NCI-H1048 (cell line): ENCODE measurements around the gene XRCC1.
"Not testable (repeated sequence)": the region's sequence is repeated elsewhere in the genome, so short reads cannot be mapped to it uniquely, and the experiment has no call there.

Source experiments
- DNase-seq: peaks from one replicate; lab custom pipeline; 2025; lab: John Stamatoyannopoulos, UW

Gene XRCC1

GRCh38 chr19:43545981-43546380, 29.3 kb downstream of the XRCC1 start:
- DNase-seq: no peak

DNA sequence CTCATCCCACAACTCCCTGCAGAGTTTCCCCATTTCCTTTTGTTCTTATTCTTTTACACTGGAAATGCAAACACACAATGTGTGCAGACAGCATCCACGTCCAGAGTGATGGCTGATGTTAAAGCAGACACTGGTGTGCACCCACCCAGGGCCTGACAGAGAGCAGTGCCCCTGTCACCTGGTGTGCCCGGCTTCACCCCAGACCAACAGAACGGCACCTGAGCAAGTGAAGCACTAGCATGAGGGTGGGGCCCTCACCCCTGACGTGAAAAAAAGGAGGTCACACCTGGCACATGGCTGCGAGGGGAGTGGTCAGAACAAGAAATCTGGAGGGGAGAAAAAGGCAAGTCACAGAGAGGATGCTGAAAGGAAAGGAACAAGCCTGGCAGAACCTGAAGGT, 30.1 kb downstream of the XRCC1 start:
- DNase-seq: no peak

- no peak for DNase-seq
Observed at GRCh38 chr19:43544077-43544476, 31.2 kb downstream of the XRCC1 start.

DNA sequence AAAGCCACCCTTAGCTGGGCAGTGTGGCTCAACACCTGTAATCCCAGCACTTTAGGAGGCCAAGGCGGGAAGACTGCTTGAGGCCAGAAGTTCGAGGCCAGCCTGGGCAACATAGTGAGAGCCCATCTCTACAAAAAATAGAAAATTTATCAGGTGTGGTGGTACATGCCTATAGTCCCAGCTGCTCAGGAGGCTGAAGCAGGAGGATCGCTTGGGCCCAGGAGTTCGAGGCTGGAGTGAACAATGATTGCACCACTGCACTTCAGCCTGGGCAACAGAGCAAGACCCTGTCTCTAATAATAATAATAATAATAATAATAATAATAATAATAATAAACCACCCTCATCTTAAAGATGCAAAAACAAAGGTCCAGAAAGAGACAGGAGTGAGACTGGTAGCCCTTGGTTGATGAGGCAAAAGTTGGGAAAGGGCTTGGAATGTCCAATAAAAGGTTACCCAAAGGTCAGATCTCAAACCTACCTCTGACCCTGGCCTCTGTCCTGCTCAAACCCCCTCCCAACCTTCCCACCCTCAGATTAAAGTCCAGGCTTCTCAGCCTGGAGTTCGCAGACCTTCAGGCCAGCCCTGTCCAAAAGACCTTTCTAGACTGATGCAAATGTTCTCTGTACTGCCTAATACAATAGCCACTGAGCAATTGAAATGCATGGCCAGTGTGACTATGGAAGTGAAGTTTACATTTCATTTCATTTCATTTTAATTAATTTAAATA, 33.2 kb downstream of the XRCC1 start:
- DNase-seq: no peak

DNA sequence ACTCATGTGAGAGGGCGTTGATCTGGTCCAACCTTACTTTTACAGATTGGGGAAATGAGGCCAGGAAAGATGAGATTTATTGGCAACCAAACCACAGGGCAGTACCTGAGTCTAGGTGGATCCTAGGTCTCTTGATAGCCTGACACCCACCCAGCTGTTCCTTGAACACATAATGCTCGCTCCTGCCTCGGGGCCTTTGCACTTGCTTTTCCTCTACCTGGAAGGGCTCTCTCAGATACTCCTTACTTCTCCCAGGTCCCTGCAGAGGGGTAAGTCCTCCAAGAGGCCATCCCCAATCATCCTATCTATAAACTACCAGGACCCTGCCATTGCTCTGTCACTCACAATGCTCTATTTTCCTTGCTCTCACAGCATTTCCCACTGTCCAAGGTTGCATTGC, 34.9 kb downstream of the XRCC1 start:
- no peak for DNase-seq

GRCh38 chr19:43538922-43539321, 36.4 kb downstream of the XRCC1 start:
- no peak for DNase-seq

GRCh38 chr19:43534816-43535761, 40.2 kb downstream of the XRCC1 start:
- no peak for DNase-seq

- DNase-seq: no peak
Observed at GRCh38 chr19:43534305-43534815, 41.0 kb downstream of the XRCC1 start.

GRCh38 chr19:43533546-43534304, 41.6 kb downstream of the XRCC1 start:
- peak; percentile 100 for DNase-seq

GRCh38 chr19:43532962-43533545, 42.3 kb downstream of the XRCC1 start, which contains the start of gene ZNF575:
Gene ZNF575, plus strand, starts transcription at chr19:43533188. Its CDS starts 1,235 bp downstream, at chr19:43534423.
- peak; percentile 73 for DNase-seq

GRCh38 chr19:43532571-43532961, 42.8 kb downstream of the XRCC1 start:
- no peak for DNase-seq

DNA sequence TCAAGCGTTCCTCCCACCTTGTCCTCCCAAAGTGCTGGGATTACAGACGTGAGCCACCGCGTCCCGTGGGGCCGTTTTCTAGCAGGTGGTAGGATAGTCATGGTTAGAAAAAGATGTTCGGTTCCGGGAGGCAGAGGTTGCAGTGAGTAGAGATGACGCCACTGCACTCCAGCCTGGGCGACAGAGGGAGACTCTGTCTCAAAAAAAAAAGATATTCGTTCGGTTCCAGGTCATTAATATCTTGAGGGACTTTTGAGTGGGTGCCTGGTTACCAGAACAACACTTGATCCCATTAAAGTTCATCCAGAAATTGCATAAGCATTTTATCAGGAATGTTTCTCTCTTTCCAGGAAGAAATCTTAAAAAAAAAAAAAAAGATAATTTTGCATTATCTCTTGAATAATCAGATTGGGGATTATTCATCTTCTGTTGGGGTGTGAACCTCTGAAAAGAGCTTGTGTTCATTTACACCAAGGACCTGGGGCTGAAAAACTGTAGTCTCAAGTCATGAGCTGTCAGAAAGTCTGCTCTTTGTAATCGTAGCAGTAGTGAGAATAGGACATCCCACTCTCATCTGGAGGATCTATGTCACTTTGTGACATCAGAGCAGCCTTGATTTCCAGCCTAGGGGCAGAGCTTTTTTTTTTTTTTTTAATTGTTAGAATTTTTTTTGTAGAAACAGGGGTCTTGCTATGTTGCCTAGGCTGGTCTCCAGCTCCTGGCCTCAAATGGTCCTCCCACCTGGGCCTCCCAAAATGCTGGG, 47.3 kb downstream of the XRCC1 start:
- DNase-seq: no peak

DNA sequence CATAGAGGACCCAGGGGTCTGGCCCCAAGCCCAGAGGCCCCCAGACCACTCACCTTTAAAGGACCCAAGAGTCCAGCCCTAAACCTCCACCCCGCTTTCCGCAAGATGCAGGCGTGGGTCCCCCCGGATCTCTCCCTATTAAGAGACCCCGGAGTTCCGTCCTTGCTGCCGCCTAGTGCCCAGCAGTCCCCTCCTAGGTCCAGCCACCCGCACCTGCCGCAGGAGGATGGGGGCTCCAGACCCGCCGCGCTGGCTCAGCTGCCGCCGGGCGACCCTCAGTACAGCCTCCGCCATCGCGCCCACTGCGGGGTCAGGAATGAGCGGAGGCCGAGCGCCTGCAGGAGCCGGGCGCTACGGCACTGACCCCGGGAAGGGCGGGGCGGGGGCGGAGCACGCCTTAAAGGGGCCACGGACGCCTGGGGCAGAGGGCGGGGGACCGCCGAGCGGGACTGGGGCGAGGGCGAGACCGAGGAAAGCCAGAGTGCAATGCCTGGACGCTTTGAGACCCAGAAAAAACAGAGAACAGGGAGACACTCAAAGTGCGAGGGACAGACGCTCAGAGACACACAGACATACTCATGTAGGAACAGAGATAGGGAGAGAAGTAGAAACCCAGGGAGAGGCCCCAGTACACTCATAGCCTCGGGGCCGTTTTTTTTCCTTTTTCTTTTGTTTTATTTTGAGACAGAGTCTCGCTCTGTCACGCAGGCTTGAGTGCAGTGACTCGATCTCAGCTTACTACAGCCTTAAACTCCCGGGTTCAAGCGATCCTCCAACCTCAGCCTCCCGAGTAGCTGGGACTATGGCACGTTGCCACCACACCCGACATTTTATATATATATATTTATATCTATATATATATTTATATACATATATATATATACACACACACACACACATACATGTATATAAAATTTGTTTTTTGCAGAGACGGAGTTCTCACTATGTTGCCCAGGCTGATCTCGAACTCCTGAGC, 48.2 kb downstream of the XRCC1 start, which contains the start of gene ETHE1:
Gene ETHE1, minus strand, starts transcription at position 318 of the 976 bp plus-strand sequence. Its CDS starts 24 bp downstream, at position 294.
- peak; percentile 10 for DNase-seq

- no peak for DNase-seq
Observed at GRCh38 chr19:43525836-43526771, 49.2 kb downstream of the XRCC1 start.

GRCh38 chr19:43524922-43525835, 50.1 kb downstream of the XRCC1 start:
- no peak for DNase-seq

- DNase-seq: not testable (repeated sequence)
Observed at GRCh38 chr19:43523696-43524095, 51.6 kb downstream of the XRCC1 start.

DNA sequence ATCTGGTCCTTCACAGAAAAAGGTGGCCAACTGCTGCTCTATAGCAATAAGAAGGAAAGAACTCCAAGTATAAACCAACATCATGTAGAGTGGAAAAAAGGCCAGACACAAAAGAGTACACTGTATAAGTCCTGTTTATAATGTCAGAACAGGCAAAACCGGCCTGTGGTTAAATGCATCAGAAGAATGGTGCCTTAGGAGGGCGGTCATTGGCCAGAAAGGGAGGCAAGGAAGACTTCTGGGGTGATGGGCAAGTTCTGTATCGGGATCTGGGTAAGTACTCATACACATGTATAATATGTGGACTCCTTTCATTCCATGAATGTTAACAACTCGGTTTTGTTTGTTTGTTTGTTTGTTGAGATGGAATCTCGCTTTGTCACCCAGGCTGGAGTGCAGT, 52.4 kb downstream of the XRCC1 start:
- DNase-seq: no peak
